GM12878 (cell line): ENCODE data around the gene DAD1. TPM values are rescaled to one million over a fixed set of nuclear protein-coding genes. Genes with fewer than 3 reads are reported as not detected.

ENCODE experiments used
- ATAC-seq: fragments of 200-7000 bp; cut with Tn5 transposase; 3 replicates; pipeline ENCODE4 v1.9.1; 2020; ENCODE audit warnings: mild to moderate bottlenecking, moderate library complexity
- BruUV-seq: library from RNA; stranded (reverse); fragments of 400-500 nt; replicated peaks from 2 replicates; lab custom pipeline; 2021; lab: Mats Ljungman, UMichigan
- CTCF ChIA-PET: fragments of 300-600 bp; sonication (Branson Sonifier 250); formaldehyde crosslinking; extraction: SDS; loops from one replicate; lab custom pipeline; 2021; ENCODE audit warnings: inconsistent platforms; lab: Yijun Ruan, JAX
- POLR2A ChIA-PET: fragments of 350-600 bp; formaldehyde crosslinking; extraction: SDS; loops from one replicate; lab custom pipeline; 2021; ENCODE audit warnings: inconsistent platforms; lab: Charles Lee
- RAD21 ChIA-PET: fragments of 300-600 bp; sonication (Branson Sonifier 250); formaldehyde crosslinking; loops from one replicate; lab custom pipeline; 2023; ENCODE audit warnings: antibody characterized with exemption; ENCODE audit not compliant: unreplicated experiment; lab: Charles Lee
- SMC1A ChIA-PET: fragments of 300-600 bp; sonication (Branson Sonifier 250); formaldehyde crosslinking; loops from one replicate; lab custom pipeline; 2023; ENCODE audit not compliant: unreplicated experiment, uncharacterized antibody; lab: Charles Lee
- DNase-seq: peaks from one replicate; pipeline ENCODE4 v3.0.0-alpha.2; 2011; ENCODE audit warnings: low read depth, low spot score
- FAIRE-seq: peaks from 3 replicates; lab custom pipeline; 2011; peaks lifted over from hg19 to GRCh38; lab: Jason Lieb, UNC
- H2AFZ ChIP-seq: 2 replicates; pipeline ENCODE4 v1.6.0; 2011; ENCODE audit warnings: low read depth, low read length, control low read depth; ENCODE audit not compliant: control insufficient read depth
- H3K27ac ChIP-seq: 2 replicates; pipeline ENCODE4 v1.5.1; 2011; ENCODE audit warnings: control low read depth; ENCODE audit not compliant: control insufficient read depth, insufficient read depth
- H3K27me3 ChIP-seq, 2 experiments: replicated peaks in 1 of 2; 2 replicates each; pipeline versions ENCODE4 v1.6.0 to v1.6.1; 2011; ENCODE audit warnings: low read length in 1 of 2; ENCODE audit not compliant: control insufficient read depth in 2 of 2, insufficient read depth in 2 of 2
- H3K36me3 ChIP-seq, 2 experiments: 2 replicates each; pipeline ENCODE4 v1.5.1; 2011; ENCODE audit warnings: low read length in 1 of 2; ENCODE audit not compliant: control insufficient read depth in 2 of 2, insufficient read depth in 2 of 2
- H3K4me1 ChIP-seq: 2 replicates; pipeline ENCODE4 v1.6.1; 2011; ENCODE audit warnings: mild to moderate bottlenecking, low read length, moderate library complexity, mixed read lengths; ENCODE audit not compliant: control insufficient read depth, insufficient read depth
- H3K4me2 ChIP-seq: 2 replicates; pipeline ENCODE4 v1.6.0; 2011; ENCODE audit warnings: control low read depth; ENCODE audit not compliant: control insufficient read depth, insufficient read depth
- H3K4me3 ChIP-seq: fragments of 200-600 bp; sonication (generic); 2 replicates; pipeline ENCODE4 v1.5.1; 2016
- H3K79me2 ChIP-seq: 2 replicates; pipeline ENCODE4 v1.6.0; 2011; ENCODE audit warnings: low read length; ENCODE audit not compliant: control insufficient read depth, insufficient read depth
- H3K9ac ChIP-seq: 2 replicates; pipeline ENCODE4 v1.8.0; 2011; ENCODE audit warnings: low read length, control low read depth, mixed read lengths; ENCODE audit not compliant: control insufficient read depth, insufficient read depth
- H3K9me3 ChIP-seq: replicated peaks from 3 replicates; pipeline ENCODE4 v1.5.1; 2011; ENCODE audit warnings: mild to moderate bottlenecking, low read length; ENCODE audit not compliant: control insufficient read depth, insufficient read depth
- H4K20me1 ChIP-seq: 2 replicates; pipeline ENCODE4 v1.6.0; 2011; ENCODE audit not compliant: control insufficient read depth, insufficient read depth
- CEBPB ChIP-seq, 2 experiments: fragments of 150-350 bp in 1 of 2; IDR thresholded peaks; 2 replicates each; pipeline ENCODE4 v1.6.1; 2012 to 2014; ENCODE audit warnings: low read depth in 2 of 2, low read length in 2 of 2, borderline replicate concordance in 1 of 2, inconsistent platforms in 1 of 2
- CHD4 ChIP-seq: fragments of 200-600 bp; sonication (generic); IDR thresholded peaks from 2 replicates; pipeline ENCODE4 v1.6.1; 2016; ENCODE audit warnings: mild to moderate bottlenecking
- FOXK2 ChIP-seq: fragments of 450-650 bp; IDR thresholded peaks from 2 replicates; pipeline ENCODE4 v1.6.1; 2017; ENCODE audit warnings: mild to moderate bottlenecking, moderate library complexity
- PAX5 ChIP-seq: IDR thresholded peaks from 2 replicates; pipeline ENCODE4 v1.6.1; 2011; ENCODE audit warnings: low read depth, low read length, borderline replicate concordance
- RUNX3 ChIP-seq: IDR thresholded peaks from 2 replicates; pipeline ENCODE4 v1.6.1; 2012; ENCODE audit warnings: low read length, inconsistent platforms
- WGBS: methylation state at CpG from one replicate; pipeline ENCODE4 v1.1.6; 2016; ENCODE audit warnings: low lambda C conversion rate; ENCODE audit not compliant: insufficient replicate concordance, insufficient coverage; ENCODE audit errors: missing lambda C conversion rate; 5-methylcytosine and 5-hydroxymethylcytosine counted together
- in situ Hi-C: fragments of 300-500 bp; cut with MboI; formaldehyde crosslinking; loops from 9 replicates; pipeline ENCODE4 v1.14.3; 2018; ENCODE audit warnings: mixed read lengths
- intact Hi-C: fragments of 100-400 bp; cut with micrococcal nuclease; formaldehyde crosslinking; loops from one replicate; pipeline ENCODE4 v1.14.2; 2022; ENCODE audit not compliant: unreplicated experiment
- polyA plus RNA-seq, 11 experiments: library from polyadenylated mRNA; depleted of rRNA in 4 of 11; unstranded in 6 of 11; stranded (reverse) in 5 of 11; fragments of >200 nt; fragmentation: Nextera tagmentation in 4 of 11; fragmentation: Illumina TruSeq in 1 of 11; extraction: Ambion mirVana in 4 of 11; extraction: Trizol in 1 of 11; gene quantifications; 1 replicate in 1 of 11; 2 replicates in 10 of 11; pipeline versions ENCODE4 v1.2.1 to v1.2.3, GENCODE V29; 2011 to 2016; ENCODE audit warnings: inconsistent platforms in 2 of 11, missing spikeins in 2 of 11, low read depth in 1 of 11
- total RNA-seq, 4 experiments: library from RNA; depleted of rRNA in 3 of 4; stranded (reverse); fragments of >200 nt in 3 of 4; fragmentation: Illumina TruSeq in 1 of 4; extraction: Trizol in 1 of 4; gene quantifications; 2 replicates each; pipeline versions ENCODE4 v1.2.1 to v1.2.3, GENCODE V29; 2013 to 2021
- TF ChIP-seq, protein P1 (sequence below): IDR thresholded peaks from 2 replicates; pipeline ENCODE4 v1.6.1; 2012; ENCODE audit warnings: improper control_type of control experiment, low read depth, low read length; ENCODE audit not compliant: insufficient replicate concordance
- TF ChIP-seq, protein P2 (sequence below): IDR thresholded peaks from 2 replicates; pipeline ENCODE4 v1.6.1; 2012; ENCODE audit warnings: low read depth, low read length, improper control_type of control experiment
- TF ChIP-seq, protein P3 (sequence below): IDR thresholded peaks from 2 replicates; pipeline ENCODE4 v1.6.1; 2011; ENCODE audit warnings: mild to moderate bottlenecking, low read depth, low read length, moderate library complexity; ENCODE audit not compliant: insufficient replicate concordance
- TF ChIP-seq, protein P4 (sequence below): IDR thresholded peaks from 2 replicates; pipeline ENCODE4 v1.6.1; 2011; ENCODE audit warnings: borderline replicate concordance, low read depth, mild to moderate bottlenecking, moderate library complexity, low read length; ENCODE audit not compliant: insufficient read depth, poor library complexity, severe bottlenecking
- TF ChIP-seq, protein P5 (sequence below): fragments of 150-350 bp; IDR thresholded peaks from 2 replicates; pipeline ENCODE4 v1.6.1; 2016; ENCODE audit warnings: low read depth, low read length

Gene DAD1
- total and polyA plus RNA-seq, 10 of the 15 experiments (the other 5 are each of a cell fraction or from before 2014, with no cell fraction given) = 161 to 920 (median 319) TPM

DNA sequence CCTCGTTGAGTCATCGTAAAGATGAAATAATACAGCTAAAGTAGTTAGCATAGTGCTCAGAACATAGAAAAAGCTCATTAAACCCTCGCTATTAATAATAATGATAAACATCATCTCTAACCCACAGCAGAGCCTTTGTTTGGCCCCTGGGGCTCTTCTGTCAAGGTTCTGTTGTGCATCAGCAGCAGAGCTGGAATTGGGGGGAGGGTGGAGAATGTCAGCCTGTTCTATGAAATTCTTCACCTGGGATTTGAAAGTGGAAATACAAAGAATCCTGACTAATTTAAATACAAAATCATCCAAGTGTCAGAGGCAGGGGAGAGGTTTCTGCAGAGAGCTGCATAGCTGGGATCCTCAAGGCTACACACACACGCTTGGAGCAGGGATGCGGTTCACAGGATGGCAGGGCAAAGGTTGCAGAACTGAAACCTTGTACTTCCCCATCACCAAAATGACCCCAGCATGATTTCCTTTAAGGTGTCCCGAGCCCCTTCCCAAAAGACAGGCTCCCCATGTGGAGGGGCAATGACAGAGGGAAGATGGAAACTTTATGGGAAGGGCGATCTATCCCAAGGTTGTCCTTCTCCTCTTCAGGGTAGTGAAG lies 71.8 kb downstream of the DAD1 start:
- H3K79me2 ChIP-seq = peaks cover 60% of the 10 kb centered on the region
- H3K36me3 ChIP-seq = peaks cover 1 to 3% of the 10 kb centered on the region in 2 experiments; a peak in 2 of 4 replicates
- BruUV-seq = no TSS peak
- intact Hi-C loops = no loop called here
- no peak for DNase-seq
- ChIA-PET RAD21 (interaction anchor here (1.0 to 25.4 kb wide), 9 partner anchors 7 to 53 kb away, joined by 3 to 797 read pairs (median 5); no protein-coding TSS in a partner anchor), POLR2A (interaction anchor here (0.8 to 35.4 kb wide), 6 partner anchors 8 to 129 kb away, joined by 3 to 875 read pairs (median 8); no protein-coding TSS in a partner anchor), CTCF (interaction anchor here (0.7 to 10.7 kb wide), 9 partner anchors 9 to 235 kb away, joined by 3 to 100 read pairs (median 3); no protein-coding TSS in a partner anchor), SMC1A (interaction anchor here (0.8 to 16.7 kb wide), 16 partner anchors 8 to 133 kb away, joined by 3 to 399 read pairs (median 6); no protein-coding TSS in a partner anchor)
- peaks cover 98% of the 10 kb centered on the region for H3K4me1 ChIP-seq
- no peak for FAIRE-seq
- no peaks in the 10 kb centered on the region for H3K27me3 ChIP-seq
- no peak overlapping the region for H2AFZ ChIP-seq
- no peaks in the 10 kb centered on the region for H3K9me3 ChIP-seq
- no peaks in the 10 kb centered on the region for H4K20me1 ChIP-seq
- WGBS = 4% methylated on average over 7 of the region's 7 CpGs
- H3K4me2 ChIP-seq = peak overlapping the region; percentile 63
- in situ Hi-C loops = no loop called here
- H3K4me3 ChIP-seq = peak overlapping the region; percentile 18; the same call in 1 of the 2 replicates
- H3K9ac ChIP-seq = no peak overlapping the region
- ATAC-seq = peak; percentile 10; the same call in 2 of the 3 replicates
- H3K27ac ChIP-seq = peak overlapping the region; percentile 67
- TF ChIP-seq, protein P1, sequence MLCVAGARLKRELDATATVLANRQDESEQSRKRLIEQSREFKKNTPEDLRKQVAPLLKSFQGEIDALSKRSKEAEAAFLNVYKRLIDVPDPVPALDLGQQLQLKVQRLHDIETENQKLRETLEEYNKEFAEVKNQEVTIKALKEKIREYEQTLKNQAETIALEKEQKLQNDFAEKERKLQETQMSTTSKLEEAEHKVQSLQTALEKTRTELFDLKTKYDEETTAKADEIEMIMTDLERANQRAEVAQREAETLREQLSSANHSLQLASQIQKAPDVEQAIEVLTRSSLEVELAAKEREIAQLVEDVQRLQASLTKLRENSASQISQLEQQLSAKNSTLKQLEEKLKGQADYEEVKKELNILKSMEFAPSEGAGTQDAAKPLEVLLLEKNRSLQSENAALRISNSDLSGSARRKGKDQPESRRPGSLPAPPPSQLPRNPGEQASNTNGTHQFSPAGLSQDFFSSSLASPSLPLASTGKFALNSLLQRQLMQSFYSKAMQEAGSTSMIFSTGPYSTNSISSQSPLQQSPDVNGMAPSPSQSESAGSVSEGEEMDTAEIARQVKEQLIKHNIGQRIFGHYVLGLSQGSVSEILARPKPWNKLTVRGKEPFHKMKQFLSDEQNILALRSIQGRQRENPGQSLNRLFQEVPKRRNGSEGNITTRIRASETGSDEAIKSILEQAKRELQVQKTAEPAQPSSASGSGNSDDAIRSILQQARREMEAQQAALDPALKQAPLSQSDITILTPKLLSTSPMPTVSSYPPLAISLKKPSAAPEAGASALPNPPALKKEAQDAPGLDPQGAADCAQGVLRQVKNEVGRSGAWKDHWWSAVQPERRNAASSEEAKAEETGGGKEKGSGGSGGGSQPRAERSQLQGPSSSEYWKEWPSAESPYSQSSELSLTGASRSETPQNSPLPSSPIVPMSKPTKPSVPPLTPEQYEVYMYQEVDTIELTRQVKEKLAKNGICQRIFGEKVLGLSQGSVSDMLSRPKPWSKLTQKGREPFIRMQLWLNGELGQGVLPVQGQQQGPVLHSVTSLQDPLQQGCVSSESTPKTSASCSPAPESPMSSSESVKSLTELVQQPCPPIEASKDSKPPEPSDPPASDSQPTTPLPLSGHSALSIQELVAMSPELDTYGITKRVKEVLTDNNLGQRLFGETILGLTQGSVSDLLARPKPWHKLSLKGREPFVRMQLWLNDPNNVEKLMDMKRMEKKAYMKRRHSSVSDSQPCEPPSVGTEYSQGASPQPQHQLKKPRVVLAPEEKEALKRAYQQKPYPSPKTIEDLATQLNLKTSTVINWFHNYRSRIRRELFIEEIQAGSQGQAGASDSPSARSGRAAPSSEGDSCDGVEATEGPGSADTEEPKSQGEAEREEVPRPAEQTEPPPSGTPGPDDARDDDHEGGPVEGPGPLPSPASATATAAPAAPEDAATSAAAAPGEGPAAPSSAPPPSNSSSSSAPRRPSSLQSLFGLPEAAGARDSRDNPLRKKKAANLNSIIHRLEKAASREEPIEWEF = no peak
- TF ChIP-seq, protein P2, sequence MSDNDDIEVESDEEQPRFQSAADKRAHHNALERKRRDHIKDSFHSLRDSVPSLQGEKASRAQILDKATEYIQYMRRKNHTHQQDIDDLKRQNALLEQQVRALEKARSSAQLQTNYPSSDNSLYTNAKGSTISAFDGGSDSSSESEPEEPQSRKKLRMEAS = no peak
- TF ChIP-seq CEBPB (IDR thresholded peaks at IDR 0.05; ENCODE audit: borderline replicate concordance in 1 of 2, low read depth in 2 of 2, low read length in 2 of 2) (no peak), FOXK2 (no peak), CHD4 (no peak), PAX5 (no peak), RUNX3 (peak; percentile 75)
- TF ChIP-seq, protein P3, sequence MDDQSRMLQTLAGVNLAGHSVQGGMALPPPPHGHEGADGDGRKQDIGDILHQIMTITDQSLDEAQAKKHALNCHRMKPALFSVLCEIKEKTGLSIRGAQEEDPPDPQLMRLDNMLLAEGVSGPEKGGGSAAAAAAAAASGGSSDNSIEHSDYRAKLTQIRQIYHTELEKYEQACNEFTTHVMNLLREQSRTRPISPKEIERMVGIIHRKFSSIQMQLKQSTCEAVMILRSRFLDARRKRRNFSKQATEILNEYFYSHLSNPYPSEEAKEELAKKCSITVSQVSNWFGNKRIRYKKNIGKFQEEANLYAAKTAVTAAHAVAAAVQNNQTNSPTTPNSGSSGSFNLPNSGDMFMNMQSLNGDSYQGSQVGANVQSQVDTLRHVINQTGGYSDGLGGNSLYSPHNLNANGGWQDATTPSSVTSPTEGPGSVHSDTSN = no peak
- TF ChIP-seq, protein P4, sequence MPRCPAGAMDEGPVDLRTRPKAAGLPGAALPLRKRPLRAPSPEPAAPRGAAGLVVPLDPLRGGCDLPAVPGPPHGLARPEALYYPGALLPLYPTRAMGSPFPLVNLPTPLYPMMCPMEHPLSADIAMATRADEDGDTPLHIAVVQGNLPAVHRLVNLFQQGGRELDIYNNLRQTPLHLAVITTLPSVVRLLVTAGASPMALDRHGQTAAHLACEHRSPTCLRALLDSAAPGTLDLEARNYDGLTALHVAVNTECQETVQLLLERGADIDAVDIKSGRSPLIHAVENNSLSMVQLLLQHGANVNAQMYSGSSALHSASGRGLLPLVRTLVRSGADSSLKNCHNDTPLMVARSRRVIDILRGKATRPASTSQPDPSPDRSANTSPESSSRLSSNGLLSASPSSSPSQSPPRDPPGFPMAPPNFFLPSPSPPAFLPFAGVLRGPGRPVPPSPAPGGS = no peak
- TF ChIP-seq, protein P5, sequence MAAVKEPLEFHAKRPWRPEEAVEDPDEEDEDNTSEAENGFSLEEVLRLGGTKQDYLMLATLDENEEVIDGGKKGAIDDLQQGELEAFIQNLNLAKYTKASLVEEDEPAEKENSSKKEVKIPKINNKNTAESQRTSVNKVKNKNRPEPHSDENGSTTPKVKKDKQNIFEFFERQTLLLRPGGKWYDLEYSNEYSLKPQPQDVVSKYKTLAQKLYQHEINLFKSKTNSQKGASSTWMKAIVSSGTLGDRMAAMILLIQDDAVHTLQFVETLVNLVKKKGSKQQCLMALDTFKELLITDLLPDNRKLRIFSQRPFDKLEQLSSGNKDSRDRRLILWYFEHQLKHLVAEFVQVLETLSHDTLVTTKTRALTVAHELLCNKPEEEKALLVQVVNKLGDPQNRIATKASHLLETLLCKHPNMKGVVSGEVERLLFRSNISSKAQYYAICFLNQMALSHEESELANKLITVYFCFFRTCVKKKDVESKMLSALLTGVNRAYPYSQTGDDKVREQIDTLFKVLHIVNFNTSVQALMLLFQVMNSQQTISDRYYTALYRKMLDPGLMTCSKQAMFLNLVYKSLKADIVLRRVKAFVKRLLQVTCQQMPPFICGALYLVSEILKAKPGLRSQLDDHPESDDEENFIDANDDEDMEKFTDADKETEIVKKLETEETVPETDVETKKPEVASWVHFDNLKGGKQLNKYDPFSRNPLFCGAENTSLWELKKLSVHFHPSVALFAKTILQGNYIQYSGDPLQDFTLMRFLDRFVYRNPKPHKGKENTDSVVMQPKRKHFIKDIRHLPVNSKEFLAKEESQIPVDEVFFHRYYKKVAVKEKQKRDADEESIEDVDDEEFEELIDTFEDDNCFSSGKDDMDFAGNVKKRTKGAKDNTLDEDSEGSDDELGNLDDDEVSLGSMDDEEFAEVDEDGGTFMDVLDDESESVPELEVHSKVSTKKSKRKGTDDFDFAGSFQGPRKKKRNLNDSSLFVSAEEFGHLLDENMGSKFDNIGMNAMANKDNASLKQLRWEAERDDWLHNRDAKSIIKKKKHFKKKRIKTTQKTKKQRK = no peak
